OCI-LY3 (cell line): ENCODE data around the gene HBP1.

Experiments
- H2AFZ ChIP-seq: fragments of 200-600, 300-600 bp; shearing (Covaris generic); 2 replicates; pipeline ENCODE4 v1.6.0; 2014; ENCODE audit warnings: antibody characterized with exemption, low read depth, low read length
- H3K27ac ChIP-seq: fragments of 200-600, 300-600 bp; sonication (generic); 2 replicates; pipeline ENCODE4 v1.5.1; 2014; ENCODE audit warnings: mild to moderate bottlenecking, low read length, moderate library complexity, mixed read lengths
- H3K27me3 ChIP-seq: fragments of 200-600, 300-600 bp; sonication (generic); 2 replicates; pipeline ENCODE4 v1.6.1; 2014; ENCODE audit warnings: low read depth, low read length, mixed read lengths
- H3K36me3 ChIP-seq: fragments of 200-600, 300-600 bp; sonication (generic); replicated peaks from 2 replicates; pipeline ENCODE3; 2014; ENCODE audit warnings: low read depth, low read length, mixed read lengths
- H3K4me1 ChIP-seq: fragments of 300-600, 200-600 bp; sonication (generic); 2 replicates; pipeline ENCODE4 v1.6.1; 2014; ENCODE audit warnings: low read length, mixed read lengths
- H3K4me2 ChIP-seq: fragments of 200-600, 300-600 bp; sonication (generic); 2 replicates; pipeline ENCODE4 v1.6.1; 2014; ENCODE audit warnings: low read length, mixed read lengths
- H3K4me3 ChIP-seq: fragments of 300-600, 200-600 bp; sonication (generic); 2 replicates; pipeline ENCODE4 v1.5.1; 2014; ENCODE audit warnings: antibody characterized with exemption, mild to moderate bottlenecking, low read length, moderate library complexity
- H3K79me2 ChIP-seq: fragments of 300-600, 200-600 bp; shearing (Covaris generic); 2 replicates; pipeline ENCODE4 v1.6.1; 2014; ENCODE audit warnings: mild to moderate bottlenecking, low read length, mixed read lengths
- H3K9ac ChIP-seq: fragments of 300-600, 200-600 bp; shearing (Covaris generic); 2 replicates; pipeline ENCODE4 v1.6.0; 2014; ENCODE audit warnings: mild to moderate bottlenecking, low read length, moderate library complexity
- H3K9me3 ChIP-seq: fragments of 200-600, 300-600 bp; shearing (Covaris generic); 2 replicates; pipeline ENCODE4 v1.6.1; 2014; ENCODE audit warnings: low read length, mixed read lengths; ENCODE audit not compliant: insufficient read depth
- H4K20me1 ChIP-seq: fragments of 200-600, 300-600 bp; sonication (generic); 2 replicates; pipeline ENCODE4 v1.6.1; 2016; ENCODE audit warnings: low read length, mixed read lengths; ENCODE audit not compliant: insufficient read depth
- CTCF ChIP-seq: fragments of 200-600, 300-600 bp; sonication (generic); IDR thresholded peaks from 2 replicates; pipeline ENCODE4 v1.5.1; 2014; ENCODE audit warnings: antibody characterized with exemption, low read length, low read depth
- EZH2phosphoT487 ChIP-seq: fragments of 200-600 bp; shearing (Covaris generic); IDR thresholded peaks from 2 replicates; pipeline ENCODE4 v1.6.1; 2018; ENCODE audit warnings: antibody characterized with exemption, mixed run types, low read depth

Gene HBP1

GRCh38 chr7:107168233-107169119 lies at the start of gene HBP1:
HBP1 (plus strand) TSS chr7:107169003; CDS start chr7:107179894, 10,891 bp downstream.
- Histone ChIP-seq H3K27ac (peak within 1 kb of the TSS; percentile 89), H3K9ac (peak within 1 kb of the TSS; percentile 75), H3K9me3 (no peaks in the 10 kb centered on the region), H3K27me3 (no peaks in the 10 kb centered on the region), H3K4me1 (peaks cover 27% of the 10 kb centered on the region), H4K20me1 (peaks cover 21% of the 10 kb centered on the region; the same call in 1 of the 2 replicates), H3K4me2 (peak within 1 kb of the TSS; percentile 80), H2AFZ (peak within 1 kb of the TSS; percentile 78), H3K79me2 (peaks cover 36% of the 10 kb centered on the region), H3K4me3 (peak within 1 kb of the TSS; percentile 89), H3K36me3 (peaks cover 5% of the 10 kb centered on the region)
- TF ChIP-seq CTCF, result no peak
- TF ChIP-seq EZH2phosphoT487, result no peak

GRCh38 chr7:107119376-107120105 lies 49.3 kb upstream of the HBP1 start:
- Histone ChIP-seq H3K27me3 (no peaks in the 10 kb centered on the region), H3K4me1 (peaks cover 9% of the 10 kb centered on the region), H3K4me2 (no peak overlapping the region), H3K9ac (no peak overlapping the region), H3K79me2 (peaks cover 6% of the 10 kb centered on the region; the same call in 1 of the 2 replicates), H3K9me3 (no peaks in the 10 kb centered on the region), H3K27ac (no peak overlapping the region), H4K20me1 (no peaks in the 10 kb centered on the region), H2AFZ (no peak overlapping the region), H3K36me3 (no peaks in the 10 kb centered on the region), H3K4me3 (no peak overlapping the region)
- no peak for TF ChIP-seq EZH2phosphoT487
- TF ChIP-seq CTCF, result no peak

- Histone ChIP-seq H3K79me2 (peaks cover 11% of the 10 kb centered on the region), H3K27ac (no peak overlapping the region), H3K36me3 (no peaks in the 10 kb centered on the region), H3K27me3 (no peaks in the 10 kb centered on the region), H3K9me3 (no peaks in the 10 kb centered on the region), H2AFZ (no peak overlapping the region), H3K9ac (no peak overlapping the region), H3K4me3 (no peak overlapping the region), H3K4me2 (0 out of 2 replicates have a peak overlapping the region, but pooled peaks have one; percentile 4), H3K4me1 (peaks cover 32% of the 10 kb centered on the region), H4K20me1 (no peaks in the 10 kb centered on the region)
- TF ChIP-seq CTCF (no peak), EZH2phosphoT487 (no peak)
Measured at GRCh38 chr7:107122486-107122911, 46.3 kb upstream of the HBP1 start.

GRCh38 chr7:107123392-107123791 lies 45.4 kb upstream of the HBP1 start:
- H3K27me3 ChIP-seq, result no peaks in the 10 kb centered on the region
- no peaks in the 10 kb centered on the region for H3K36me3 ChIP-seq
- no peaks in the 10 kb centered on the region for H4K20me1 ChIP-seq
- H3K4me1 ChIP-seq, result peaks cover 39% of the 10 kb centered on the region
- H2AFZ ChIP-seq, result no peak overlapping the region
- peaks cover 16% of the 10 kb centered on the region for H3K79me2 ChIP-seq
- no peak for TF ChIP-seq EZH2phosphoT487
- no peak for TF ChIP-seq CTCF
- H3K9ac ChIP-seq, result no peak overlapping the region
- H3K9me3 ChIP-seq, result no peaks in the 10 kb centered on the region
- no peak overlapping the region for H3K27ac ChIP-seq
- H3K4me3 ChIP-seq, result no peak overlapping the region
- H3K4me2 ChIP-seq, result no peak overlapping the region
